MG63 (cell line): Measurements from ENCODE around the gene ABR. TPM values are rescaled to one million over a fixed set of nuclear protein-coding genes. Genes with fewer than 3 reads are reported as not detected.
A peak's percentile ranks its signal among the peaks of the same experiment; 100 is the strongest.
"Not testable (repeated sequence)": the region's sequence is repeated elsewhere in the genome, so short reads cannot be mapped to it uniquely, and the experiment has no call there.

ENCODE experiments used
- DNase-seq: peaks from one replicate; pipeline ENCODE4 v3.0.0-alpha.2; 2020
- H3K27me3 ChIP-seq: fragments of 250-450 bp; sonication (Bioruptor Pico); 2 replicates; pipeline ENCODE4 v1.5.1; 2020; ENCODE audit warnings: mild to moderate bottlenecking, moderate library complexity
- H3K36me3 ChIP-seq: fragments of 250-450 bp; sonication (Bioruptor Pico); 2 replicates; pipeline ENCODE4 v1.5.1; 2020; ENCODE audit warnings: mild to moderate bottlenecking, moderate library complexity
- H3K4me3 ChIP-seq: fragments of 250-450 bp; sonication (Bioruptor Pico); 2 replicates; pipeline ENCODE4 v1.5.1; 2020; ENCODE audit warnings: mild to moderate bottlenecking, moderate library complexity
- H3K9me3 ChIP-seq: fragments of 250-450 bp; sonication (Bioruptor Pico); 2 replicates; pipeline ENCODE4 v1.5.1; 2020; ENCODE audit warnings: mild to moderate bottlenecking, moderate library complexity
- total RNA-seq: library from RNA; depleted of rRNA; stranded (reverse); fragments of >200 nt; shearing (Covaris generic); gene quantifications from 2 replicates; pipeline ENCODE4 v1.2.3, GENCODE V29; 2014; ENCODE audit warnings: low replicate concordance

The ABR gene
- total RNA-seq, 1 experiment from 2014 or later: 24.0 TPM

DNA sequence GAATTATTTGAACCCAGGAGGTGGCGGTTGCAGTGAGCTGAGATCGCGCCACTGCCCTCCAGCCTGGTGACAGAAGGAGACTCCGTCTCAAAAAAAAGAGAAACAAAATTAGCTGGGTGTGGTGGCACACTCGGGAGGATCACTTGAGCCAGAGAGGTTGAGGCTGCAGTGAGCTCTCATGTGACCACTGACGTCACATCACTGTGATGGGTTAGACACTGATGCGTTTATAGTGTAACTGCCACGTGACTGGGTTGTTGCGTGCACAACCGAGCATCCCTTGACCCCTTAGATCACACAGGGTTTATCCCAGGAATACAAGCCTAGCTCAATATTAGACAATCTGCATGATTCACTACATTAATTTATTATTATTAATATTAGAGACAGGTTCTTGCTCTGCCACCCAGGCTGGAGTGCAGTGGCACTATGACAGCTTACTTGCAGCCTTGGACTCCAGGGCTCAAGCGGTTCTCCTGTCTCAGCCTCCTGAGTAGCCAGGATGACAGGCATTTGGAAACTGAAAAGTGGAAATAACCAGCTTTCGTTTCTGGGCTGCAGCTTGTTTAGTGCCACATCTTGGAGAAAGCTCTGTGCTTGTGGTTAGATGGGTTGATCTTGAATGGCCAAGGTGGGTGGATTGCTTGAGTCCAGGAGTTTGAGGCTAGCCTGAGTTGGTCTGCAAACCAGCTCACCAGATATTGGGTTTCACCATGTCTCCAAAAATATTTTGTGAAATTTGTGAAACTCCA lies 26.4 kb upstream of the ABR start:
- no peak for DNase-seq
- Histone ChIP-seq H3K36me3 (no peaks in the 10 kb centered on the region), H3K9me3 (no peaks in the 10 kb centered on the region)

DNA sequence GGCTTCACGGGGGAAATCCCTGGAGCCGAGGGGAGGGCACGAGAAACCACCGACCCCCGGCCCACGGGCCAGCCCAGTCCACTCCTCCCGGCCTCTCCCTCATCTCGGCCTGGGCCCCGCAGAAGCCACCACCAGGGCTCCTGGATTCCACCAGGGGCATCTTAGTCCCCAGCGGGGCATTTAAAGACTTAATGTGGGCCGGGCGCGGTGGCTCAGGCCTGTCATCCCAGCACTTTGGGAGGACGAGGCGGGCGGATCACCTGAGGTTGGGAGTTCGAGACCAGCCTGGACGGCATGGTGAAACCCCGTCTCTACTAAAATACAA lies 24.1 kb upstream of the ABR start:
- no peaks in the 10 kb centered on the region for H3K9me3 ChIP-seq
- no peaks in the 10 kb centered on the region for H3K36me3 ChIP-seq
- peak overlapping the region; percentile 59 for H3K4me3 ChIP-seq
- no peak for DNase-seq
- H3K27me3 ChIP-seq: no peaks in the 10 kb centered on the region

More for the DNA sequence above, 26.4 kb upstream of the ABR start:
- Histone ChIP-seq H3K4me3 (no peak overlapping the region), H3K27me3 (no peaks in the 10 kb centered on the region)

DNA sequence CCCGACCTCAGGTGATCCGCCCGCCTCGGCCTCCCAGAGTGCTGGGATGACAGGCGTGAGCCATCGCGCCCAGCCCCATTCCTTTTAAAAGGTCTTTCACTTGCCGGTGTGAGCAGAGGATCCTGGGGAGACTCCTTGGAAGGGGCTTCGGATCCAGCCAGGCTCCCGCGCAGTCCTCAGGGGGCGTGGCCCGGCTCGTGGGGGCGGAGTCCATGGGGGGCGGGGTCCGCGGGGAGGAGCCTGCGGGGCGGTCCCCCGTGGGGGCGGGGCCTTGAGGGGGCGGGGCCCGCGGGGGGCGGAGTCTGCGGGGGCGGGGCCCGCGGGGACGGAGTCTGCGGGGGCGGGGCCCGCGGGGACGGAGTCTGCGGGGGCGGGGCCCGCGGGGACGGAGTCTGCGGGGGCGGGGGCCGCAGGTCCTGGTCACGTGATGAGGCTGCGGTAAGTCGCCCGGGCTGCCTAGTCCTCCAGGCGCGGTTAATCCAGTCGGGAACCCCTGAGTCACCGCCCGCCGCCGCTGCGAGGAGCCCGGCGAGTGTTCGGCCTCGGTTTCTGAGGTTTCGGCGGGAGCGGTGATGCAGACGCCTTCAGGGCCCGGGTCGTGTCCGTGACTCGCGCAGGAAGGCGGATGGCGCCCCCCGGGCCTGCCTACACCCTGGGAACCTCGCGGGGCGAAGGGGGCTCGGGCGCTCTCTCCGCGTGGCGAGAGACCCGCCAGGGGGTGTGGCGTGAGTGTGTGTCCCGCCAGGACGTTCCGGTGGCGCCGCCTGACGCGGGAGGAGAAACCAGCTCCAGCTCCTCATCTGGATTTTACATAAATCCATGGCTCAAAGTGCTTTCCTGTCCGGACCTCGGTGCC lies 23.6 kb upstream of the ABR start:
- DNase-seq: peak; percentile 79
- no peaks in the 10 kb centered on the region for H3K36me3 ChIP-seq
- no peaks in the 10 kb centered on the region for H3K27me3 ChIP-seq
- no peaks in the 10 kb centered on the region for H3K9me3 ChIP-seq
- H3K4me3 ChIP-seq: peak overlapping the region; percentile 59

DNA sequence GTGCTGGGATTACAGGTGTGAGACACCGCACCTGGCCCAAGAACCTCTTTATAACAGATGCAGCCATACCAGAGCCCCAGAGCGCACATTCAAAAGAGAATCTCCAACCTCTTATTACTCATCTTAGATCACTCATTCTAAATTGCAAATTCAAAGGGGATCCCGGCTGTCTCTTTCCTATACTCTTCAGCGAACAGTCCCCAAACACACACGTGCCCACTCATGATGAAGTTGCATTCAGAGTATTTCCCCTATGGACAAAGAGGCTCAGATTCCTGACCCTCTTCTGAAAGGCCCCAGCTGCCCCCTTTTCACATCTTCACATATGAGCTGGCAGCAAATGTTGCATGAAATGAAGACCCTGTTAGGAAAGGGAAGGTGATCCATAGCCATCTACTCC lies 22.5 kb upstream of the ABR start:
- H3K4me3 ChIP-seq: no peak overlapping the region
- no peaks in the 10 kb centered on the region for H3K9me3 ChIP-seq
- H3K27me3 ChIP-seq: no peaks in the 10 kb centered on the region
- no peak for DNase-seq
- H3K36me3 ChIP-seq: no peaks in the 10 kb centered on the region

DNA sequence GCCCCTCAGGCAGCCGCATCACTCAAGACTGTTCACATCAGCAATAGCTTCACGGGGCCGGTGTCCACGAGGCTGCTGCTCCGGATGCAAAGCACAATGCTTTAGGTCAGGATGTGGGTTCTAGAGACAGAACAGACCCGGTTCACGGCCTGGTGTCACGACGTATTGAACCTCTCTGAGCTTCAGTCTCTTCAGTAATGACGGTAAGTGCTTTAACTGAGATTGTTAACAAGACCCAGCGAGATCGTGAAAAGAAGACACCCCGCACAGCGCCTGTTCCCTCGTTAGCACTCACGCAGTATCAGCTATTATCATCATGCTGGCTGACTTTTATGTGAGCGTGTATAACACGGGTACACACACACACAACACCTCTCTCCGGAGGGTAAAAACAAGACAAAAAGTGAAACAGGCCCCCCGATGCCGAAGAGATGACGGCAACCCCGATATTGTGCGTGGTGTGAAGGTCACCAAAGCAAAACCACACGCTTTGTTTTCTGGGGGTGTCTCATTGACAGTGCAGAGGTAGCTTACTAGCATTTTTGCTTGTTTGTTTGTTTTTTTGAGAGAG lies 21.4 kb upstream of the ABR start:
- Histone ChIP-seq H3K9me3 (no peaks in the 10 kb centered on the region), H3K27me3 (no peaks in the 10 kb centered on the region), H3K4me3 (no peak overlapping the region), H3K36me3 (no peaks in the 10 kb centered on the region)
- DNase-seq: no peak

DNA sequence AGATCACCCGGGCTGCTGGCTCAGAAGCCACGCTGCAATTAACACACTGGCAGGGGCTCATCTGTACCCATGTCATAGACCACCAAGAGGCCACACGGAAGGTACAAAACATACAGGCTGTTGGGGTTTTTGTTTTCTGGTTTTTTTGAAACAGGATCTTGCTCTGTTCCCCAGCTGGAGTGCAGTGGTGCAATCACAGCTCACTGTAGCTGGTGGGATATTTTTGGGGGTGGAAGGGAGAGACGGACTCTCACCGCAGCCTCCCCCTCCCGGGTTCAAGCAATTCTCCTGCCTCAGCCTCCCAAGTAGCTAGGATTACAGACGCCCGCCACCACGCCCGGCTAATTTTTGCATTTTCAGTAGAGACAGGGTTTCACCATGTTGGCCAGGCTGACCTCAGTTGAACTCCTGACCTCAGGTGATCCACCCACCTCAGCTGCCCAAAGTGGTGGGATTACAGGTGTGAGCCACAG lies 19.5 kb upstream of the ABR start:
- H3K4me3 ChIP-seq, H3K9me3 ChIP-seq, H3K36me3 ChIP-seq, DNase-seq, H3K27me3 ChIP-seq: not testable (repeated sequence)

DNA sequence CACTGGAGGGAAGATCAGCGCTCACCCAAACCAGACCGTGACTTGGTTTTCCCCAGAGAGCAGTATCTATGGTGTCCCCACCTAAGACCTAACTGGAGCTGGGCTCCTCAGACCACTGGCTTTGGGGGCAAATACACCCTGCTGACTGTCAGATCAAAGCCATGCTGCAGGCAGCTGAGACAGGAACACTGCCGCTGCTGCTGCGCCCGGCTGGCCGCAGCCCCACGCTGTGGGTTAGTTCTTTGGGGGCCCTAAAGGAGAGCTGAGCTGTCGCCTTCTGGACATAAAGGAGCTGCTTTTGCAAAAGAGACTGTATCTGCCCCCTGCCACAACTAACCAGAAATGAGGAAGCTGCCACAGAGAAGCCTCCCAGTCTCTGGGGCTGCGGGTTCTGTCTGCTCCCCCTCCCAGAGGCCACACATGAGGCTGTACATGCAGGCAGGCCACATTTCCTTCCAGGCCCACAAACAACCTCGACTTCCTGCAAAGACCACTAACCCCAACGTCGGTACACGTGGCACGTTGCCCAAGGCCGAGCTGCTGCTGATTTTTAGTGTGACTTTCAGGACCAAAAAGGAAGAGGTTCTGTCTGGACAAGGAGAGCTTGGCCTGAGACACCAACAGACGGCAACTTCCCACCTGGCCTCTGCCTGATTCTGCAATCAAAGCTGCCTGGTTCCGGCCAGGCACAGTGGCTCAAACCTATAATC lies 18.2 kb upstream of the ABR start:
- H3K4me3 ChIP-seq: no peak overlapping the region
- H3K9me3 ChIP-seq: no peaks in the 10 kb centered on the region
- no peaks in the 10 kb centered on the region for H3K27me3 ChIP-seq
- DNase-seq: no peak
- no peaks in the 10 kb centered on the region for H3K36me3 ChIP-seq

DNA sequence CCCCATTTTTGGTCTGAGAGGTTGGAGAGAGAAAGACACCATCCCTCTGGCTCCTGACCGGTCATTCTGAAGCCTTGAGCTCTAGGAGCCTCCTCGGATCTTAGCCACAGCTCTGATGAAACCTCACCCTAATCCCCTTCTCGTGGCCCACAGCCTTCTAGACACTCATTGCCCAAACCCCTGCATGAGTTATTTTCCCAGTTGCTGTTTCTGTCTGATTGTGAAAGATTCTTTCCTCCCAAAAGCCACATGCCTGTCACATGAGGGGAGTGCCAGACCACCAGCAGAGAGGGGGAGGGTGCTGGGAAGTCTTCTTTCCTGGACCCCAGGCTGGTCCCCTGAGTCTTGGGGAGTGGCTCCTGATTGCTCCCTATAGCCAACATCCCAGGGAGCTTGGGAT lies 17.6 kb upstream of the ABR start:
- DNase-seq: no peak
- Histone ChIP-seq H3K36me3 (no peaks in the 10 kb centered on the region), H3K9me3 (no peaks in the 10 kb centered on the region), H3K27me3 (no peaks in the 10 kb centered on the region), H3K4me3 (no peak overlapping the region)

DNA sequence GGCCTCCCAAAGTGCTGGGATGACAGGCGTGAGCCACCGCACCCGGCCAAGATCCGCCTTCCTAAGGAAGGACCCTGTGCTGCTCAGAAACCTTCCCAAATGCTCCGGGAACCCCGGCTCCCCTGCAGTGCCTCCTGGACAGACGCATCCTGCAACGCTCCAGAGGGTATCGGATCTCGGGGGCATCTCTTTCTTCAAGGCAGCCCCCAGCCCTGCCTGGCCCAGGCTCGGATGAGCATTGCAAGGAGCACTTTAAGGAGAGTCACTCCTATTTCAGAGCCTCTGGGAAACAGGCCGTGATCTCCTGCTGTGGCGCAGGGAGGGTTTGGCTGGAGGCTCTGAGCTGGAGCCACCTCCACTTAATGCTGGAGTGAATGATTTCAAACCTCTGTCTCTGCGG lies 17.2 kb upstream of the ABR start:
- Histone ChIP-seq H3K36me3 (no peaks in the 10 kb centered on the region), H3K27me3 (no peaks in the 10 kb centered on the region), H3K4me3 (no peak overlapping the region), H3K9me3 (no peaks in the 10 kb centered on the region)
- no peak for DNase-seq

DNA sequence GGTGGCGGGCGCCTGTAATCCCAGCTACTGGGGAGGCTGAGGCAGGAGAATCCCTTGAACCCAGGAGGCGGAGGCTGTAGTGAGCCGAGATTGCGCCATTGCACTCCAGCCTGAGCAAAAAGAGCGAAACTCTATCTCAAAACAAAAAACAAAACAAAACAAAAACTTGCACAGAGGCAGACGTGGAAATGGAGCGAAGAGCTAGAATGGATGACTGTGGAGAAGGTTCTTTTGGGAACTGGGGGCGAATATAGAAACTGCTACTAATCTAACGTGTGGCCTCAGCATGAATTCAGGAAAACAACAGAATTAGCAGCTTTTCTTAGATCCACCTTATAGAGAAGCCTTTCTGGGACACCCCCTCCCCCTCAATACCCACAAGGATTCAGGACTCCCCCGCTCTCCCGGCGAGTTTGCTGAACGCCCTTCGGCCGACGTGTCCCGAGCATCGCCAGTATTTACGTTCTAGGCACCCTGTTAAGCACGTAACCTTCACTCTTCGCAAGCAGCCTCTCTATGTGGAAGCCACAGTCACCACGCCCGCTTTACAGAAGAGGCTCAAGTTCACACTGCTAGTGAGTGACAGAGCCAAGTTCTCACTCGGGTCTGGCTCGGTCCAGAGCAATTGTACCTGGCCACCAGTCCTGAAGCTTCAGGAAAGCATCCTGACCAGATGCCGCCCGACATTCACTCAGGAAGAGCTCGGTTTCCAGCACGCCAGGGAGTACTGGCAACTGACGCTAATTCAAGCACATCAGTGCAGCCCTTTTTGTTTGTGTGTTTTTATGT lies 13.3 kb upstream of the ABR start:
- Histone ChIP-seq H3K36me3 (no peaks in the 10 kb centered on the region), H3K27me3 (no peaks in the 10 kb centered on the region), H3K4me3 (no peak overlapping the region), H3K9me3 (no peaks in the 10 kb centered on the region)
- DNase-seq: no peak

DNA sequence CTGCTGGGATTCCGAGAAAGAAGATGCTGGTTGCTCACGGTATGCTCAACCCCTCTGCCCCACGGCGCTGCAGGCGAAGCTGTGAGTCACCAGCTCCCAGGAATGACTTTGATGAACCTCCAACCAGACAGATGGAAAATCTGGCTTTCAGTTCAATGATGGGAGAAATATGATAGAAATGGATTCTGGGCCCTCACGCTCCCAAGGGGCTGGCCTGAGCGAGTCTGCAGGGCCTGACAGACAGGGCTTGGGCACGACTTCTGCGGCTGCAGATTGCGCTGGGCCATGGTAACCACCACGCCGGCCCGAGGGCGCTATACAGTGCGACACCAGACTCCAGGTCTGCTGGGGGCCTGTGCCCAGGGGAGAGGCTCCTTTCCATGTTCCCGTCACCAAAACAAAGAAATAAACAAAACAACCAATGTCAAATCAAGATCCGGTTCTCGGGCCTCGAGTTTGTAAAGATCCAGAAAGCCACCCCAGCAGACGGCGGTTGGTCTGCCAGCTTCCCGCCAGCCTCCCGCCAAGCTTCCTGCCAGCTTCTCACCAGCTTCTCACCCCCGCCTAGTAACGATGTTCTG lies 11.1 kb upstream of the ABR start:
- Histone ChIP-seq H3K36me3 (no peaks in the 10 kb centered on the region), H3K4me3 (no peak overlapping the region), H3K9me3 (no peaks in the 10 kb centered on the region), H3K27me3 (no peaks in the 10 kb centered on the region)
- DNase-seq: peak; percentile 71

DNA sequence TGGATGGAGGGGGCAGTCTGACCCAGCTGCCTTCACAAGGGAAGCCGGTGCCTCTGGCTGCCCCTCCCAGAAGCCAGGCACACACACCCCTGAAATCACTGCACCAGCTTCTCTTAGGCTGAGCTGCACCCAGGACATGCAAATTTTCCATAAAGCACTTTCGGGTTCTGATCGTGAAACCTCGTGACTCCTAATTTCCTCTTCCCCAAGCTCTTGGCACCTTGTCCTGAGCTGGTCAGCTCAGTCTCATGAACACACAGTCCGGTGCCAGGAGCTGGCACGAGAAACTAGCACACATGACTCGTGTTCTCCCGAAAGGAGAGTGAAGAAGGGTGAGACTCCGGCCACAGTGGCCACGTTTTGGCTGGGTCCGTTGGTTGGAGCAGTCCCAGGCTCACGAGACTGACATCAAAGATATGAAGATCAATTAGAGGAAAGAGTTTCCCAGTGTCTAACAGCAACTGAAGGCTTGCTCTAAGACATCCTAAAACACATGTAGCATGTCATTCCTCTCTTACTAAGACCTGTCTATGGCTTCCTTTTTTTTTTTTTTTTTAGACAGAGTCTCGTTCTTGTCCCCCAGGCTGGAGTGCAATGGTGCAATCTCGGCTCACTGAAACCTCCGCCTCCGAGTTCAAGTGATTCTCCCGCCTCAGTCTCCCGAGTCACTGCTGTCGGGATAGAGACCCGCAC lies 9.2 kb upstream of the ABR start:
- Histone ChIP-seq H3K9me3 (no peaks in the 10 kb centered on the region), H3K36me3 (no peaks in the 10 kb centered on the region), H3K27me3 (no peaks in the 10 kb centered on the region), H3K4me3 (no peak overlapping the region)
- DNase-seq: peak; percentile 87

DNA sequence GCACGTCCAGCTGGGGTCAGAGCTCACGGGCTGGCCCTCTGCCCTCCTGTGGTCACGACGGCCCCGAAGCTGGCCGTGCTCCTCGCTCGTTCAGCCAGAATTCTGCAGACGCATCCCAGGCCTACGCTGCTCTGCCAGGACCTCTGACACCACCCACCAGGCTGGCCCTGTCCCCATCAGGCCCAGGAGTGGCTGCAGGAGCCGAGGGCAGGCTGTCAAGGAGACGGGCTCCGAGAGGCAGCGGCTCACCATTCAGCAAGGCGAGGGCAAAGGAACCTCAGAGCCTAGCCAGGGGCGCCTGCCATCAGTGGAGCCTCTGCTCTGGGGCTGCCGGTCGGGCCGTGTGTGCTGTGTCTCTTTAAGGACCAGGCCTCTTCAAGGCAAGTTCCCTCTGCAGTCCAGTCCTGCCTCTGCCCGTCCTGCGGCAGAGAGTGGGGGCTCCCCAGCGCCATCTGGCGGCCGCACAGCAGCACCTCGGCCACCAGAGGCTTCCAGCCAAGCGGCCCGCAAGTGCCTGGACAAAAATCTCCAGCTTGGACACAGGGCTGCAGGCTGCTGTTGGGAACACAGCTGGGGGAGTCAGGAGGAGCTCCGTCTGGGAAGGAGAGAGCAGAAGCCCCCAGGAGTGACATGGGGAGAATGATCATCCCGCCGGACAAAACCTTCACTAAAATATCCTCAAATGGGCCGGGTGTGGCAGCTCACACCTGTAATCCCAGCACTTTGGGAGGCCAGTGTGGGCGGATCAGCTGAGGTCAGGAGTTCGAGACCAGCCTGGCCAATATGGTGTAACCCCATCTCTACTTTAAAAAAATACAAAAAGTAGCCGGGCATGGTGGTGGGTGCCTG lies 7.4 kb upstream of the ABR start:
- Histone ChIP-seq H3K9me3 (no peaks in the 10 kb centered on the region), H3K4me3 (no peak overlapping the region), H3K36me3 (no peaks in the 10 kb centered on the region), H3K27me3 (no peaks in the 10 kb centered on the region)
- peak; percentile 78 for DNase-seq

DNA sequence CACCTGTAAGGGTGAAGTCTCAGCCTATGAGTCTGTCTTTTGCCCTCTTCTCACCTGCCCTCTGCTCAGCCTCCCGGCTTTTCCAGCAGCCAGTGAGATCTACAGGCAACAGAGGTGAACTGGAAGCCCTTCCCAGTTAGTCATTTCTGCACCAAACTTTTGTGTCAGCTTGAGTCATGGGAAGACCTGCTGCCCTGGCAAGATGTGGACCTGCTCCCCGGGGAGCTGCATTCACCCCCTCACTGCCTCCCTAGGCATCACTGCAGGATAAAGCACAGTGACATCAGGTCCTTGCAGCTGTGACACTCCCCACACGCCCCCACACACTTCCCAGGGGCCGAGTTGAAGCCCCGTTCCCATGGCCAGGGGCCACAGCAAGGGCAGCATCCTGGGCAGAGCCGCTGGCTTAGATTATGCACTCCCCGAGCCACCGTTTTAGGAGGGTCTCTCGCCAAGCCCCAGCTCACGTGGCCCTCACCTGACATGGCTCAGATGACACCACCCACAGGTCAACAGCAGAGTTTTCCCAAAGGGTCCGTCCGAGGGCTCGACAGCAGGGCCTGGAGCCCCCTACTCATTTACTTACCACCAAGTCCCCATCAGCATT lies 6.5 kb upstream of the ABR start:
- no peaks in the 10 kb centered on the region for H3K27me3 ChIP-seq
- no peaks in the 10 kb centered on the region for H3K9me3 ChIP-seq
- no peaks in the 10 kb centered on the region for H3K36me3 ChIP-seq
- H3K4me3 ChIP-seq: no peak overlapping the region
- peak; percentile 69 for DNase-seq
